Activated CD8-positive, alpha-beta T cell treated with anti-CD3 and anti-CD28 coated beads, Interleukin-2, amount 10 ng/mL, durations not matched to agents 7 days and 5 days (primary cell): ENCODE data around the gene SCG2. TPM values are rescaled to one million over a fixed set of nuclear protein-coding genes. Genes with fewer than 3 reads are reported as not detected.
"Not testable (repeated sequence)": the region's sequence is repeated elsewhere in the genome, so short reads cannot be mapped to it uniquely, and the experiment has no call there.

ENCODE experiments used
- ATAC-seq: fragments of 150-1000 bp; cut with Tn5 transposase; one replicate; pipeline ENCODE4 v1.10.0; 2021; ENCODE audit warnings: moderate library complexity
- CTCF ChIA-PET: fragments of 350-600 bp; sonication (Branson Sonifier 250); formaldehyde crosslinking; loops from one replicate; lab custom pipeline; 2021; ENCODE audit warnings: antibody characterized with exemption; lab: Charles Lee
- POLR2A ChIA-PET: fragments of 350-600 bp; sonication (Branson Sonifier 250); formaldehyde crosslinking; loops from one replicate; lab custom pipeline; 2021; ENCODE audit warnings: antibody characterized with exemption; lab: Charles Lee
- DNase-seq: peaks from one replicate; pipeline ENCODE4 v3.0.0-alpha.2; 2020
- H3K27ac Mint-ChIP-seq: one replicate; pipeline ENCODE4 v1.8.0; 2021; ENCODE audit warnings: mild to moderate bottlenecking, mixed read lengths
- H3K27me3 Mint-ChIP-seq: one replicate; pipeline ENCODE4 v1.8.0; 2021; ENCODE audit warnings: low read depth, mixed read lengths
- H3K36me3 Mint-ChIP-seq: one replicate; pipeline ENCODE4 v1.8.0; 2021; ENCODE audit warnings: low read depth, mixed read lengths
- H3K4me1 Mint-ChIP-seq: one replicate; pipeline ENCODE4 v1.8.0; 2021; ENCODE audit warnings: low read depth, mixed read lengths
- H3K4me3 Mint-ChIP-seq: one replicate; pipeline ENCODE4 v1.8.0; 2021; ENCODE audit warnings: mild to moderate bottlenecking, mixed read lengths
- H3K9me3 Mint-ChIP-seq: one replicate; pipeline ENCODE4 v1.8.0; 2022; ENCODE audit warnings: mixed read lengths; ENCODE audit not compliant: insufficient read depth
- total RNA-seq, 2 experiments: library from RNA; stranded (reverse); gene quantifications; one replicate each; pipeline ENCODE4 v1.2.3, GENCODE V29; 2021

Gene SCG2
- total RNA-seq, 2 experiments from 2014 or later: not detected

DNA sequence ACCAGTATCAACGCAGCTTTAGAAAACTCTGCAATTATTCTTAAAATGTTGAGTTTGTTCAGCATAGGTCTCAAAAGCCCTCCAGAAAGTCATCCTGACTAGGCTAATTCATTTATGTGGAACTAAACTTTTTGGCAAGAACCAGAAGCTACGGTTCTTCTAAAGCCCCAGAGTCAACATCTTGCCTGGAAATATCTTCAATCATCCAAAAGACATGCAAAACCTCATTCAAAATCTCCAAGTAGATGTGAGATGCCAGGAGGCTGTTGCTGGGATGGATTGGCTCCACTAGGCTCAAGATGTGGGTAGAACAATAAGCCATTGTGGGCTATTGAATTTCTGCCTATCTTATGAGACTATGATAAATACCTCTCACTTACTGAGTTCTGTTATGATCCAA, 2.1 kb upstream of the SCG2 start:
- POLR2A ChIA-PET: no interaction called here
- Mint-ChIP-seq H3K27me3 (no peaks in the 10 kb centered on the region), H3K36me3 (no peaks in the 10 kb centered on the region), H3K4me3 (no peak overlapping the region), H3K27ac (no peak overlapping the region), H3K9me3 (no peaks in the 10 kb centered on the region), H3K4me1 (peaks cover 3% of the 10 kb centered on the region)
- DNase-seq (no peak), ATAC-seq (no peak)
- CTCF ChIA-PET: no interaction called here

DNA sequence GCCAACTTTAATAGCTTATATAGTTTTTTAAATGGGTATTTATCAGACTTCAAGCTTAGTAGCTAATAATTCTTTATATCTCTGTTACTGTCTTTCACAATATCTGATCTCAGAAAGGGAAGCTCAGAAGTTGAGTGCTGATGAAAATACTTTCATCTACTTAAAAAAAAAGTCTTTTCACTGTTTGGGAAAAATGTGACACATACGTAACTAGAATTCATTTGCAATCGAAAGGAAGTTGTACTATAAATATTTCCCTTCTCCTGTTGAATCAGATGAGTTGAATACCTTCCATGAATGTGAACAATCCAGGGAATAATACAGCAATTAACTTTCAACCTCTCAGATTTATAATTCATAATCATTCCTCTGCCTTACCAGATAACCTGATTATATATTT, 811 bp upstream of the SCG2 start:
- CTCF ChIA-PET: interaction anchor here (1.6 to 1.8 kb wide), 2 partner anchors 158 to 631 kb away, joined by 4 to 7 read pairs; no protein-coding TSS in a partner anchor
- no peak for ATAC-seq
- H3K27me3 Mint-ChIP-seq: no peaks in the 10 kb centered on the region

GRCh38 chr2:223601018-223601417, 1.1 kb downstream of the SCG2 start:
- Mint-ChIP-seq H3K9me3 (no peaks in the 10 kb centered on the region), H3K4me1 (peaks cover 3% of the 10 kb centered on the region), H3K4me3 (no peak overlapping the region), H3K36me3 (no peaks in the 10 kb centered on the region), H3K27ac (no peak overlapping the region), H3K27me3 (no peaks in the 10 kb centered on the region)
- ATAC-seq: no peak
- POLR2A ChIA-PET: no interaction called here
- no peak for DNase-seq
- CTCF ChIA-PET: interaction anchor here (1.1 kb wide), 1 partner anchor 629 kb away, joined by 3 read pairs; no protein-coding TSS in a partner anchor

More for the DNA sequence above, 811 bp upstream of the SCG2 start:
- Mint-ChIP-seq H3K4me3 (no peak overlapping the region), H3K9me3 (no peaks in the 10 kb centered on the region), H3K27ac (no peak overlapping the region), H3K36me3 (no peaks in the 10 kb centered on the region), H3K4me1 (peaks cover 3% of the 10 kb centered on the region)
- POLR2A ChIA-PET: no interaction called here
- DNase-seq: no peak

DNA sequence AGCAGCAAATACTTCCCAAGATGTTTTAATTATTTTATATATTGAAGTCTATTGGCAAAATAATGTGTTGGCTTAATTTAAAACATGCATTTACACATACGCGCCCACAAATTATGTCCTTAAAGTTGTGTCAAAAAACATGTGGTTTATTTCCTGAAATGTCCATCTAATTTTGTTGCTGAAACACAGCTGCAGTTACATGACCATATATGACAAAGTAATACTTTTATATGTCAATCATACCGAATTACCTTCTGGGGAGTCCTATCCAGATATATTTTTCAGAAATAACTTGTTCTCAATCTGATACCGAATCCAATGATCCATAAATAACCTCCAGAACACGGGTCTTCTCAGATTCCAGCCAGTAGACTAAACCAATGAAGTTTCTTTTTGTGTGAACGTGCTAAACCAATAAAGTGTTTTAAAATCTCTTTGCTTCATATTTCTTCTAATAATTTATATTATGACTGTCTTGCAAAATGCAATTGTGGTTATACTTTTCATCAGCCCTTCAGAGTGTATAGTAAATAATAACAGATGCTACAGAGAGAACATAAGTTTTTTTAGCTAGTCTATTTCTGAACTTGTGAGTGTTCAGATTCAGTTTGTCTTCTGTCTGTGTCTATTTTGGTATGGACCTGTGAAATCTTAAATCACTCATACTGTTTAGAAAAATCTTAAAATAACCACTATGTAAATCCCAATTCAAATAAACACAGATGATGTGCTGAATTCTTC, 2.4 kb downstream of the SCG2 start:
- Mint-ChIP-seq H3K9me3 (no peaks in the 10 kb centered on the region), H3K27me3 (no peaks in the 10 kb centered on the region), H3K4me3 (no peak overlapping the region), H3K27ac (no peak overlapping the region), H3K4me1 (peaks cover 3% of the 10 kb centered on the region), H3K36me3 (no peaks in the 10 kb centered on the region)
- no peak for ATAC-seq
- CTCF ChIA-PET: no interaction called here
- DNase-seq: no peak
- POLR2A ChIA-PET: no interaction called here

- Mint-ChIP-seq H3K36me3 (no peaks in the 10 kb centered on the region), H3K27me3 (no peaks in the 10 kb centered on the region), H3K4me1 (peaks cover 3% of the 10 kb centered on the region), H3K4me3 (no peak overlapping the region), H3K27ac (no peak overlapping the region), H3K9me3 (no peaks in the 10 kb centered on the region)
- POLR2A ChIA-PET: interaction anchor here (0.7 kb wide), 1 partner anchor 98 kb away, joined by 4 read pairs; no protein-coding TSS in a partner anchor
- ATAC-seq (no peak), DNase-seq (no peak)
- CTCF ChIA-PET: no interaction called here
These were observed 3.0 kb downstream of the SCG2 start for GRCh38 chr2:223598994-223599639.

- Mint-ChIP-seq H3K36me3 (no peaks in the 10 kb centered on the region), H3K27me3 (no peaks in the 10 kb centered on the region), H3K27ac (no peak overlapping the region), H3K4me1 (no peaks in the 10 kb centered on the region), H3K4me3 (no peak overlapping the region), H3K9me3 (no peaks in the 10 kb centered on the region)
- no peak for ATAC-seq
- no peak for DNase-seq
- ChIA-PET POLR2A (no interaction called here), CTCF (no interaction called here)
These were observed 5.1 kb downstream of the SCG2 start for GRCh38 chr2:223597076-223597475.

GRCh38 chr2:223596208-223596607, 6.0 kb downstream of the SCG2 start:
- no peaks in the 10 kb centered on the region for H3K36me3 Mint-ChIP-seq
- ChIA-PET CTCF (no interaction called here), POLR2A (no interaction called here)
- H3K27ac Mint-ChIP-seq: no peak overlapping the region
- ATAC-seq (no peak), DNase-seq (no peak)
- no peaks in the 10 kb centered on the region for H3K4me1 Mint-ChIP-seq
- H3K4me3 Mint-ChIP-seq: no peak overlapping the region
- H3K27me3 Mint-ChIP-seq: no peaks in the 10 kb centered on the region
- H3K9me3 Mint-ChIP-seq: no peaks in the 10 kb centered on the region

- no peak overlapping the region for H3K27ac Mint-ChIP-seq
- H3K4me1 Mint-ChIP-seq: no peaks in the 10 kb centered on the region
- no peaks in the 10 kb centered on the region for H3K27me3 Mint-ChIP-seq
- ChIA-PET CTCF (no interaction called here), POLR2A (no interaction called here)
- H3K36me3 Mint-ChIP-seq: no peaks in the 10 kb centered on the region
- H3K4me3 Mint-ChIP-seq: no peak overlapping the region
- ATAC-seq: no peak
- H3K9me3 Mint-ChIP-seq: no peaks in the 10 kb centered on the region
- no peak for DNase-seq
These were observed 7.3 kb downstream of the SCG2 start for GRCh38 chr2:223594831-223595230.

DNA sequence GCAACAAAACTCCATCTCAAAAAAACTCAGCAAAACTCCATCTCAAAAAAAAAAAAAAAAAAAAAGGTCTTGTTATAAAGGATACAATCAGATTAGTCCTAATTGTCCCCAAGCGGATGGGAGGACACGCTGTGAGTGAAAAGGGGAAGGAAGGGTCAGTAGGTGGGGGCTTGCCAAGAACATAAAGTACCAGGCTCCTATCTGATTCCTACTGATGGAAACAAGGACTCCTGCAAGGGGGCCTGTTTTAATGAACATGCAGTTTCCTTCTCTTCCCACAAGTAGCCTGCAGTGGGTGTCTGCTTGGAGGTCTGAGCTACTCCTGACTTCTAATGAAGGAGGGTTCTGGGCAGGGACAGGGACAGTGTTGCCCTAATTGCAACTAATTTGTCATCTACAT, 7.9 kb downstream of the SCG2 start:
- CTCF ChIA-PET: no interaction called here

GRCh38 chr2:223592689-223593088, 9.5 kb downstream of the SCG2 start:
- H3K27me3 Mint-ChIP-seq, CTCF ChIA-PET, H3K4me3 Mint-ChIP-seq, H3K36me3 Mint-ChIP-seq, POLR2A ChIA-PET, ATAC-seq, H3K4me1 Mint-ChIP-seq, DNase-seq, H3K27ac Mint-ChIP-seq, H3K9me3 Mint-ChIP-seq: not testable (repeated sequence)

More for the DNA sequence above, 7.9 kb downstream of the SCG2 start:
- Mint-ChIP-seq H3K9me3 (no peaks in the 10 kb centered on the region), H3K36me3 (no peaks in the 10 kb centered on the region), H3K4me1 (no peaks in the 10 kb centered on the region), H3K27ac (no peak overlapping the region), H3K27me3 (no peaks in the 10 kb centered on the region), H3K4me3 (no peak overlapping the region)
- DNase-seq (no peak), ATAC-seq (no peak)
- POLR2A ChIA-PET: no interaction called here

DNA sequence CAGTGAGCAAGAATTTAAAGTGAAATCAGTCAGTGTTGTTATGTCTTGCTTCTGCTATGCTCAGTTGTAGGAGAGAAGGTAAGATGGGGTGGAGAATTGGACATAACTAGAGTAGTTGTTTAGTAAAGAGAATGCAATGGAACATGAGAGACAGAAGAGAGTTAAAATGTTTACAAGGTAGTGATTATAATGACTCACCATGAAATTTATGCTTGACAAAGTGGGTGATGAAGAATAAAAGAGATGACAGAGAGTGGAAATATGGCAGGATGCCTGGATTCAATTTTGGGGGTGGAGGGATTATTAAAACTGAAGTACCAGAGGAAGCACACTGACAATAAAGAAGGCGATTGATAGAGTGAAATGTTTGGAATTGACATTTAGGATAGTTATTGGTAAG, 10.6 kb downstream of the SCG2 start:
- CTCF ChIA-PET: no interaction called here
- Mint-ChIP-seq H3K4me1 (no peaks in the 10 kb centered on the region), H3K36me3 (no peaks in the 10 kb centered on the region), H3K27ac (no peak overlapping the region), H3K9me3 (no peaks in the 10 kb centered on the region), H3K27me3 (no peaks in the 10 kb centered on the region), H3K4me3 (no peak overlapping the region)
- no peak for DNase-seq
- no peak for ATAC-seq
- POLR2A ChIA-PET: no interaction called here

DNA sequence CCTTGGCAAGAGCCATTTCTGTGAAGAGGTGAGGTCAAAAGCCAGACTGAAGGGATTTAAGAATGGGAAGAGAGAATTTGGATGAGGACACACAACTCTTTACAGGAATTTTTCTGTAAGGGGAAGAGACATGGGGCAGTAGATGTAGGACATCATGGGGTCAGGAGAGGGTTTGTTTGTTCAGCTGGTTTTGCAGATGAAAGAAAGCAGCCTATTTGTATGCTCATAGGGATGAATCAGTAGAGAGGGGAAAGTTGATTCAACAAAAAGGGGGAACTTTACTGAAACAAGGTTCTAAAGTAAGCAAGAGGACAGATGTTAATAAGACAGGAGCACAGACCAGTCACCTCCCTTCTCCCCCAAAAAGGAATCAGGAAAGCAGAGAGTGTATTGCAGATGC, 11.2 kb downstream of the SCG2 start:
- ChIA-PET POLR2A (no interaction called here), CTCF (no interaction called here)
- no peaks in the 10 kb centered on the region for H3K9me3 Mint-ChIP-seq
- DNase-seq: no peak
- H3K4me3 Mint-ChIP-seq: no peak overlapping the region
- H3K4me1 Mint-ChIP-seq: no peaks in the 10 kb centered on the region
- no peak overlapping the region for H3K27ac Mint-ChIP-seq
- no peaks in the 10 kb centered on the region for H3K27me3 Mint-ChIP-seq
- no peaks in the 10 kb centered on the region for H3K36me3 Mint-ChIP-seq
- ATAC-seq: no peak
